Stimulated activated CD4-positive, alpha-beta T cell treated with anti-CD3 and anti-CD28 coated beads, Interleukin-4, amount 100 ng/mL, for 1 hour (primary cell): ENCODE measurements around the gene RAI14.

Source experiments
- DNase-seq: peaks from one replicate; pipeline ENCODE4 v3.0.0-alpha.2; 2020

The RAI14 gene

GRCh38 chr5:34680896-34681295, 24.8 kb downstream of the RAI14 start:
- DNase-seq = no peak

DNA sequence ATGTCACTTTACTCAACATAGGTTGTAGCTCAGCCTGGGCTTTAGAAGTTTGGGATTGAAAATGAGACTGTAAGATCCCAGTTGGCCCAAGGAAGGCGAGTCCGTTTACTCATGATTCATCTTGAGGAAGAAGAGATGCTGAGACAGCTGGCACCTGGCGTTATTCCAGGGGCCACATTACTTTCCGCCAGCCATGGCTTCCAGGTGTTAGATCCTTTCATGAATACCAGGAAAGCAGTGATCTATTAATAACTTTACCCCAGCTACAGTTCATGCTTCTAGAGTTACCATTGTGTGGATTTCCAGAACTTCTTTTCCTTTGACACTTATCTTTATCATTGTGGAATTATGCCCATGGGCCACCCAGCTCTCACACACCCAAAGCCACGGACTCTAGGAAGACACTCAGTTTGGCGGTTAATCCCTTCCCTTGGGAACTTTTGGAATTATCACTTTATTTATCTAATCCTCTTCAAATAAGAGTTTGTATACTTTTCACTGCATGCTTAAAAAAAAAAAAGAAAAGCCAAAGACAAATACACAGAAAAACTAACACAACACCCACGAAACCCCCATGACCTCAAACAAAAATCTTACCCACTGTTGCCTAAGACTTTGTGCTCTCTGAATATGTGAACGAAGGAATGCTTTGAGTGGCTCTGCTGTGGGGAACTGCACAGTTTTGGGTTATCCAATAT, 26.9 kb downstream of the RAI14 start:
- no peak for DNase-seq

GRCh38 chr5:34684281-34684979, 28.3 kb downstream of the RAI14 start:
- DNase-seq = no peak

- no peak for DNase-seq
Observed at GRCh38 chr5:34684980-34685352, 28.8 kb downstream of the RAI14 start.

GRCh38 chr5:34685485-34686165, 29.5 kb downstream of the RAI14 start:
- DNase-seq = no peak

DNA sequence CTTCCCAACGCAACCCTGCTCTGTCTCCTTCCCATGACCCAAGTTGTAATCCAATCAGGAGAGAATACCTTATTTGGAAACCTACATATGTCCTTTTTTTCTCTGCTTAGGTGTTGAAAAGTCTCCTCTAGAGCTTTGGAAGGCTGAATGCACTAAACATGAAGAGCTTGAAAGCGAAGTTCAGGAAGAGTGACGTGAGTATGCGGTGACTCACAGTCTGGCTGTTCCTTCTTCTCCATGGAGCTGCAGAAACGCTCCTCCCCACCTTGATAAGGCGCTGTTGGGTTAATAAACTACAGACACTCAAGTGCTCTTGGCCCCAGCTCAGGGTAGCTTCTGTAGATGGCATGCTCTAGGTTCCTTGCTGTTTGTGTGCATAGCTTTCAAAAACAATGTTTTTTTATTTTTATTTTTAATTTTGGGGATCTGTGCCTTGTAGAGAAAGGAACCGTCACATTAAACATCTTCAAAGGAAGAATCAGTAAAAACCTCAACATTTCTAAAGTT, 30.7 kb downstream of the RAI14 start:
- DNase-seq = no peak

DNA sequence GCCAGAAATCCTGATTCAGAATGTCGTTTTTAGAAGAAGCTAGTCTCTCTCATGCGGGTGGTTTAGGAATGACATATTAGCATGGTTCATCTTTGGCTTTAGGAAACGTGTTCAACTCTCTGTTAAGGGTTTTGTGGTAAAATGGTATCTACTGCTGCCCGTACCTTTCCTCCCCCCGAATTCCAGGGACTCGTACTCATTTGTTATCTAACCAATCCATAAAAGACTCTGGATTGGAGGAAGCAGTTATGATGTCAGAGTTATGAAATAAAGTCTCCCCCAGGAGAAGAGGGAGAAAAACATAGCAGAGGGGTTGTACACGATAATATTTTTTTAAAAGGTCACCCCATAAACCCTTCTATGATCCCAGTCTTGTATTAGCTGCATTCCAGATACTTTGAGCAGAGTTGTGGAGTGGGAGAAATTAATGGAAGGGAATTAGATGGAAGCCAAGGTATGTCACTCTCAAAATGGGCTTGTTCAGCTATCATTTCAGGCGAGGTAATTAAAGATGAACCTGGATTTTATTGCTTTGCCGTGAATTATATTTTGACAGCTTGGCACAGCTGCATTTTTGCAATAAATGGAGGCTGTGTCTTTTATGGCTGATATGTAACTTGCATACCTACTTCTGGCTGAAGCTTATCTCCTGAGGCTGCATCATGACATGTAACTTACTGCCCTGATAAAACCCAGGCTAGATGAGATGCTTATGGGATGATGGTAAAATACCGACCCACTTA, 31.3 kb downstream of the RAI14 start:
- no peak for DNase-seq

DNA sequence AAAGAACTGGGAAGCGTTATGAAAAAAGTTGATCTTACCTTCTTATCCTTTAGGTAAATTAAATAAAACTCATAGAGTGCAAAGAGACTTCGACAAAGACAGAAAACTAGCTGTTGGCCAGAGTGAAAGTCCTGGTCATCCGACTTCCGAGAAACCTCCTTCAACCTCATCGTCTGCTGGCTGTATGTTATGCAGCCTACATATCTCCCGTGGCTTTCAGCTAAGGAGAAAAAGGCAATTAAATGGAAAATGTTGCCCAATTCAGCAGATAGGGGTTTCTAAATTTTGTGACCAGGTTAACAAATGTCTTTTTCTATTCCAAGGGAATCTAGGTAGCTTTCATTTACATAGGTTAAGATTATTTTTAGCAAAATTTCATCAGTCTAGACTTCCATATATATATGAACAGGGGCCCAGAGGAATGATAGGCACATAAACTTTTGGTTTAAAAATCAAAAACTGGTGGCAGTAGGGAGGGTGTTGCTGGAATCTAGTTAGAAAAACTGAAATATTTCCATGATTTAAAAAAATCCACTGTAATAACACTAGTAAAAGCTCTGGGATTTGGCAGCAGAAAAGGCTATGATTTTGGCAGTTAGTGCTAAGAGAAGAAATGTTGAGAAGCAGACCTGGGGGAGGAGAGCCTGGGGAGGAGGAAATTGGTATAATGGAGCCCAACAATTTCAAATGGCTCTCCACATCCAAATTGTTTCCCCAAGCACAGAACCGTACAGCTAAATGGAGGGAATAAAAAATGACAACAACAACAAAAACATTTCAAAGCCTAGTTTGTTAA, 32.1 kb downstream of the RAI14 start:
- DNase-seq = no peak

- DNase-seq = no peak
Observed at GRCh38 chr5:34690301-34690700, 34.2 kb downstream of the RAI14 start.

DNA sequence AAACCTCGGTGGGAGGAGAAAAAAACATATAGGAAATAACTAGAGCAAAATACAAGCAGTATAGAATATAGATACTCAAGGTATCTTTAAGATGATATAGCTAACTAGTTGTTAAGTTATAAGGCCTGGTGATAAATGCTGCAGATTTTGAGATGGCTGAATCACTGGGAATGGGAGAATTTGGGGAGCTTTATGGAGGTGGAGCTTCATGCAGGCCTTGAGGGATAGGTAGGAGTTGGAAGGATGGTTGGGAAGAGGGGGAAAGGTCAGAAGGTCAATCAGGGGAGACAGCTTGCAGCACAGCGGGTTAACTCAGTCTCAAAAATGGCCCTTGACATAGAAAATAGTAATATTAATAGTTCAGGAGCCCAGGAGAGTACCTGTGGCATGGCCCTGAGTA, 34.8 kb downstream of the RAI14 start:
- DNase-seq = no peak

DNA sequence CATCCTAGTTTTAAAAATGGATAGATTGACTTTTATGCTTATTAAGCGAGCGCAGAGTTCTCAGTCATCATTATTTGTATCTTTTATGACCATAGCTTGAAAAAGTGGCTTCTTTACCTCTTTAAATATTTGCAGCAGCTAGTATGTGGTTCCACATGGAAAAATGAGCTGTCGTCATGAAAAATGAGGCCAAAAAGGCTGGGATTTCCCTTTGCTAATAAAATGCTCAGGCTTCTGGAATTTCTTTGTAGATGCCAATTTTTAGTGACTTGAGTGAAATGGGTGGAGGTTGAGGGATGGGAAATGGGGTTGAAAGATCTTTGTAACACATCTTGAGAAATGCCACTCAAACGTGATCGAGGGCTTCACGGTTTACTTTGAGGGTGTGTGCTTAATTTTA, 35.2 kb downstream of the RAI14 start:
- DNase-seq = no peak

DNA sequence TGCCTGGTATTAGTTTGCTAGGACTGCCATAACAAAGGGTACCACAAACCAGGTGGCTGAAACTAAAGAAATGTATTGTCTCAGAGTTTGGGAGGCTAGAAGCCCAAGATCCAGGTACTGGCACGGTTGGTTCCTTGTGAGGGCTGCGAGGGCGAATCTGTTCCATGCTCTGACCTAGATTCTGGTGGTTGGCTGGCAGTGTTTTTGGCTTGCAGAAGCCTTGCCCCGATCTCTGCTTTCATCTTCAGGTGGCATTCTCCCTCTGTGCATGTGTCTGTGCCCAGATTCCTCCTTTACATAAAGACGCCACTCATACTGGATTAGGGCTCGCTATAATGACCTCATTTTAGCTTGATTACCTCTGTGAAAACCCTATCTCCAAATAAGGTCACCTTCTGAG, 36.7 kb downstream of the RAI14 start:
- no peak for DNase-seq

DNA sequence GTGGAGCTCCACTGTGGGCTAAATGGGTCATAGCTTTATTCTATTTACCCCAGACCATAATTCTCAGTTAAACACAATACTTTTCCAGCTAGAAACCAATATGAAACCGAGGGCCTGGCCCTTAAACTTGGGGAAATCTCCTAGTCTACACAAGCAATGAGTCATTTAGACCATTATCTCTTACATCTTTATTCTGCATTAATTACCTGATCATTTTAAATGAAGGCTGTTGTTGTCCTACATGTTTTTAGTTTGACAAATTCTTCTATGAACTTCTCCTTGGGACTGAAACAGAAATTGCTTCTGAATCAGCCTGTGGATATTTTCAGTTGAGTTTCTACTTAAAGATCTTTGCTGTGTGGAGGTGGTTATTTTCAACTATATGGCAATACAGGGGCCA, 37.9 kb downstream of the RAI14 start:
- no peak for DNase-seq

DNA sequence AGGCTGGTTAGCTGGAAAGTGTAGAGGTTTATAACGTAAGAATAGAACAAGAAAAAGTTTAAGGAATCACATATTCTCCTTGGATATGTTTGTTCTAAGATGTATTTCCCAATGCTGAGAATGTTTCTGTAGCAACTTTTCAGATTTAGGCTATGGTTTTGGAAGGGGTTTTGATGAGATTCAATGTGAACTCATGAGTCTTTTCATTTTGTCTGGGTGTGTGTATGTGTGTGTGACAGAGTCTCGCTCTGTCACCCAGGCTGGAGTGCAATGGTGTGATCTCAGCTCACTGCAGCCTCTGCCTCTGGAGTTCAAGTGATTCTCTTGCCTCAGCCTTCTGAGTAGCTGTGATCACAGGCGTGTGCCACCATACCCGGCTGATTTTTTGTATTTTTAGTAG, 38.6 kb downstream of the RAI14 start:
- no peak for DNase-seq

DNA sequence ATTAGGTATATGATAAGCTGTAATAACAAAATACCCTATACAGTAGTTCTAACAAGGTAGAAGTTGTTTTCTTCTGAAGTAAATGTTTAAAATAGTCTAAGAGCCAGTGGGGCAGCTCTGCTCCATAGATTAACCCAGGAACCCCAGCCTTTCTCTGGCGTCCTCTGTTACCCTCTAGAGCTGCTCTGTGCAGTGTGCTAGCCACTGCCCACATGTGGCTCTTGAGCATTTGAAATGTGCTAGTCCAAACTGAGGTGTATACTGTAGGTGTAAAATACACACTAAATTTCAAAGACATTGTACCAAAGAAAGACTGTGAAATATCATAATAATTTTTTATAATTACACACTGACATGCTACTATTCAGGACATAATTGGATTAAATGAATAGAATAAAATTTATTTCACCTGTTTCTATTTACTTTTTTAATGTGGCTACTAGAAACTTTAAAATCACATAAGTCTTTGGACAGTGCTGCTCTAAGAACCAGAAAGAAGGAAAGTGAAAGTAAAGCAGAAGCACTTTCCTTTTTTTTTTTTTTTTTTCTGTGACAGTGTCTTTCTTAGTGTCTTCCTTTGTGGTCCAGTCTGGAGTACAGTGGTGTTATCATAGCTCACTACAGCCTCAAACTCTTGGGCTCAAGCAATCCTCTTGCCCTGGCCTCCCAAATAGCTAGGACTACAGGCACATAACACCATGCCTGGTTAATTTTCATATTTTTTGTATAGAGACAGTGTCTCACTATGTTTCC, 39.3 kb downstream of the RAI14 start:
- DNase-seq = no peak

DNA sequence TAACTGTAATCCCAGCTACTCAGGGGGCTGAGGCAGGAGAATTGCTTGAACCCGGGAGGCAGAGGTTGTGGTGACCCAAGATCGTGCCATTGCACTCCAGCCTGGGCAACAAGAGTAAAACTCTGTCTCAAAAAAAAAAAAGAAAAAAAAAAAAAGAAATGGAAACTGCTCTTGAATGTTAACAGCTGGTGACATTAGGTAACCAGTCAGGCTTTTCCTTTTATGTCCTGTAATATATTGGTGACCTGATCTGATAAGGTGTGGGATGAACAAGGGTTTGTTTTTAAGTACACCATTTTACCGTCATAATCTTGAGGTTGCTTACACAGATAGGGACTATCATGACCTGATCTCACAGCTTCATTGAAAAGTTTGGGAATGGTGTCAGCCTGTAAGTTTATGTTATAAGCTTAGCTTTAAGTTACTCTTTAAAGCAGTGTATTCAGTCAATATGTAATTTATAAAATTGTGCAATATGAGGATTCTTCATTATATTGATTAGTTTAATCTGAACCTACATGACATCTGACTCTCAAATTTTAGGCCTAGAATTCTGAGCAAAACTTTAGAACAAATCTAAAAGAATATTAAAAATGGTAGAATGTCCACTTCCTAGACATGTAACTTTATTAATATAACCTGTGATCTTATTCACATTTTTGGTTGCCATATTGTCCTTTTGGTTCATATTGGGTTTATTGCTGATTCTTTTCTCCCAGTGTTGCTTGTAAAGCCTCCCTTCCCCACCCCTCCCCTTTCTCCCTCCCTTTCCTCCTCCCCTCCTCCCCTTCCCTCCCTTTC, 41.4 kb downstream of the RAI14 start:
- no peak for DNase-seq

DNA sequence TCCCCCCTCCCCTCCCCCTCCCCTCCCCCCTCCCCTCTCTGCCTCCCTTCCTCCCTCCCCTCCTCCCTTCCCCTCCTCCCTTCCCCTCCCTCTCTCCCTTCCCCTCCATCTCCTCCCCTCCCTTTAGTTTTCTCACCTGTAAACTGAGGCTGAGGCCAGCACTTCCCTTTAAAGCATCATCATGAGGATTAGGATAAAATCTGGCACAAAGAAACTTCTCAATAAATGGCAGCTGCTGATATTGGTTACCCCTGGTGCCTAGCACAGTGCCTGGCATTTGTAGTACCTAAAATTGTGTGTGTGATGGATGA, 41.9 kb downstream of the RAI14 start:
- DNase-seq = no peak

DNA sequence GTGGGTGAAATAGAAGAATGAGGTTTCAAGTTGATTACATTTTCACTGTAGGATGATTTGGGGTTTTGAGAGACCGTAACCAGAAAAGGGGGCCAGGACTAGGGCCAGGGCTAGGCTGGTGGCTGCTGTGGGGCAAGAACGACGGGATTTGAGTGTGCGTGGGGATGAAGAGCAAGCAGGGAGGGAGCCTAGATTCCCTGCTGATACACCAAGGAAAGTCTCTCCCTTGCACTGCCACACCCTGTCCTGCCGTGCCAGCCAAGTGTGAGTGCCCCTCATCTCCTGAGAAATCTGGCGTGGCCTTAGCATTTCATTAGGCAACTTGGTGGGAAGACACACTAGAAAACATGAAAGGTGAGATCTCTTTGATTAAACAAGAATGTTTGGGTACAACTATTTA, 42.6 kb downstream of the RAI14 start:
- no peak for DNase-seq

- DNase-seq = no peak
Observed at GRCh38 chr5:34699155-34700077, 43.3 kb downstream of the RAI14 start.

GRCh38 chr5:34700078-34700452, 43.9 kb downstream of the RAI14 start:
- no peak for DNase-seq
